NCI-H2227 (cell line): ENCODE results near the gene HPCAL1.
"Not testable (repeated sequence)": the region's sequence is repeated elsewhere in the genome, so short reads cannot be mapped to it uniquely, and the experiment has no call there.

Source experiments
- DNase-seq: peaks from one replicate; lab custom pipeline; 2025; ENCODE audit not compliant: unreplicated experiment; lab: John Stamatoyannopoulos, UW

Gene HPCAL1

DNA sequence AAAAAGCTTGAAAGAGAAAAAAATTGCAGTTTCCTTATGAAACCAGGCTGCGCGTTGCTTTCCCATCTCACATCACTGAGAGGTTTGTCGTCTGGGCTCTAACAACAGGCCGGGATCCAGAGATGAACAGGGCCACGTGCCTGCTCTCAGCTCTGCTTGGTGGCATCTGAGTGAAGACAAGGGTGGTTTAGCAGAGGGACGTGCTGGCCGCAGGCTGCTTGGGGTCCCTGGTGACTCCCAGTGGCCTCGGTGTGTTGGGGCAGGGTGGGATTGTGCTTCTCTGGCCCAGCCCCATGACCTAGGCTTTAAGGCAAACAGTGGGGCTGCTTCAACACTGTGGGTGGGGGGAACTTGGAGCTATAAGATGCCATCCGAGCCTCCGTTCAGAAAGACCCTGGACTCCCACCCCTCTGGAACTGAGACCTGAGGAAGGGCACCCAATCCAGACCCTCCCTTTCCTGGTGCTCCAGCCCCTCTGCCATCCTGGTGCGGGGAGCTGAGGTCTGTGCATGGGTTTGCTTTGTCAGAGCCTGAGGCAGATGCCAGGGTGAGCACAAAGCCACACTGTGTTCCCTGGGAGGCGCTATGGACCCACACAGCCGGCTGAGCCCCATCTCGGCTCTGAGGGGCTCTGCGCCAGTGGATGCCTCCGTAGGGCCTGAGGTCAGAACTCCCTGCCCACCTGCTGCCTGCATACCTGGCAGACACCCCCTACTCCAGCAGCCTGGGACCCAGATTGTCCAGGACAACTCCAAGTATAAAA, 18.4 kb upstream of the HPCAL1 start:
- DNase-seq = no peak

DNA sequence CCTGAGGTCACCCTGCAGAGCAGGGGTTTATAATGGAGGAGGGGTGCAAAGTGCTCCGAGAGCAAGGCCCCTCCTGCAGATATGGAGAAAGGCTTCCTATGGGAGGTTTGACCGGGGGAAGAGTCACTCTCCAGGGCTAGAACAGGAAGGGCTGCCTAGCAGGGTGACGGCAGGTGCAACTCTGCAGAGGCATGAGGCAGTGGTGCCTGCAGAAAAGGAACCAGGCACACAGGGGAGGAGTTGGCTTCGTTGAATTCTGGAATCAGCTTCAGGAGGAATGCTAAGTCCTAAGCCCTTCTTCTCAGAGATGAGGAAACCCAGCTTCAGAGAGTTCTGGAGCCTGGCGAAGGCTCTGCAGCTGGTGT, 17.5 kb upstream of the HPCAL1 start:
- no peak for DNase-seq

- DNase-seq = no peak
Measured at GRCh38 chr2:10285556-10286198, 17.0 kb upstream of the HPCAL1 start.

GRCh38 chr2:10286216-10287037, 16.3 kb upstream of the HPCAL1 start:
- DNase-seq = no peak

DNA sequence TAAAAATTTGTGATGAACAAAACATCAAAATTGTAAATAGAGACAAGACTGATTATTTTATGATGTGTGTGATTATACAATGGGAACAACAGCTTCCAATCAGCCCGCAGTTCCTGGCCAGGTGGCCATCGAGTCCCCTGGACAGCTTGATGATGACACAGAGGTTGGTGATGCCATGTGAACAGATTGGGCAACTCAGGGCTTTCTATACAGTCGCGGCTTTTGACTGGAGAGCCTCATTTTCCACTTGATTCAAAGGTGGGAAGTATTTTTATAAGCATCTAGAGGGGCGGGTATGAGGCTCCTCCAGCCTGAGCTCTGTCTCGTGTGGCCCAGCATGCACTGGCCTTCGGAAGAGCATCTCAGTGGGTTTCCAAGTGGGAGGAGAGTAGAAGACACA, 14.9 kb upstream of the HPCAL1 start:
- DNase-seq = no peak

GRCh38 chr2:10288606-10289005, 14.1 kb upstream of the HPCAL1 start:
- DNase-seq = no peak

GRCh38 chr2:10289352-10289751, 13.4 kb upstream of the HPCAL1 start:
- DNase-seq = no peak

DNA sequence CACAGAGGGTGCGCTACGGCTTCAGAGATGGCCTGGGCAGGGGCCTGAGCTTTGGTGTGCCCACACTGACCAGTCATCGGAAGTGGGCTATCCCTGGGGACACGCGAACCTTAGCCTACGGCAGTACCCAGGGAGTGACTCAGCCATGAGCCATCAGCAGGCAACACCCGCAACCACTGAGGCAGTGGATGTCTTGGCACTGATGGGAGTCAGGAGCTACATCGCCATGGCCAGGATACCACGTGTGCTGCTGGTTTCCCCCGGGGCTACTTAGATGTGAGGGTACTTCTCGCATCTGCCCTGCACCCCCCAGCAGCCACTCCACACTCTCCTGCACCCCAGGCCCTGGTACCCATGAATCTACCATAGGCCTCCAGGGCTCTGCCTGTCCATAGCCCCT, 12.8 kb upstream of the HPCAL1 start:
- DNase-seq = no peak

GRCh38 chr2:10291376-10291775, 11.3 kb upstream of the HPCAL1 start:
- not testable (repeated sequence) for DNase-seq

- DNase-seq = no peak
Measured at GRCh38 chr2:10292033-10292432, 10.7 kb upstream of the HPCAL1 start.

- no peak for DNase-seq
Measured at GRCh38 chr2:10293603-10294002, 9.1 kb upstream of the HPCAL1 start.

DNA sequence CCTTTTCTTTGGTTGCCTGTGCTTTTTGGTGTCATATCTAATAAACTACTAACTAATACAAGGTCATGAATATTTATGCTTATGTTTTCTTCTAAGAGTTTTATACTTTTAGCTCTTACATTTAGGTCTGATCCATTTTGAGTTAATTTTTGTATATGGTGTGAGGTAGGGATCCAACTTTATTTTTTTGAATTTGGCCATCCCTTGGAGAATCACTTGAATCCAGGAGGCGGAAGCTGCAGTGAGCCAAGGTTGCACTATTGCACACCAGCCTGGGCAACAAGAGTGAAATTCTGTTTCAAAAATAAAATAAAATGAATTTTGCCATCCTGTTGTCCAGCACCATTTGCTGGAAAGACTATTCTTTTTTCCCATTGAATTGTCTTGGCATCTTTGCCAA, 8.6 kb upstream of the HPCAL1 start:
- no peak for DNase-seq

DNA sequence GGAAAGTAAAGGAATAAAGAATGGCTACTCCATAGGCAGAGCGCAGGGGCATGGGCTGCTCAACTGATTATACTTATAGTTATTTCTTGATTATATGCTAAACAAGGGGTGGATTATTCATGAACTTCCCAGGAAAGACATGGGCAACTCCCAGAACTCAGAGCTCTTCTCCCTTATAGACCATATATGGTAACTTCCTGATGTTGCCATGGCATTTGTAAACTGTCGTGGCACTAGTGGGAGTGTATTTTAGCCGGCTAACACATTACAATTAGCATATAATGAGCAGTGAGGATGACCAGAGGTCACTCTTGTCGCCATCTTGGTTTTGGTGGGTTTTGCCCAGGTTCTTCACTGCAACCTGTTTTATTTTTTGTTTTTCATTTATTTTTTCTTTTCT, 7.1 kb upstream of the HPCAL1 start:
- not testable (repeated sequence) for DNase-seq

DNA sequence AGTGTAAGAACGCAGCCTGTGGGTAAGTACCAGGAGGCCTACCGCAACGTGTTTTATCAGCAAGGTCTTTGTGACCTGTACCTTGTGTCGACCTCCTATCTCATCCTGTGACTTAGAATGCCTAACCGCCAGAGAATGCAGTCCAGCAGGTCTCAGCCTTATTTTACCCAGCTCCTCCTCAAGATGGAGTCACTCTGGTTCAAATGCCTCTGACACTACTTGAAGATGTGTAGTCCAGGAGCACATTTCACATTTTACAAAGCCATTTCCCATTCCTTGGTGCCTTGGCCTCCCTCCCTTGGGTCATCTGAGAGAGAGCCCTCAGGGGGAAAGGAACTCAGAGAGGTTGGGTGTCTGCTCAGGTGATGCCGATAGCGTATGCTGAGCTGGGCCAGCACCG, 6.6 kb upstream of the HPCAL1 start:
- DNase-seq = no peak

DNA sequence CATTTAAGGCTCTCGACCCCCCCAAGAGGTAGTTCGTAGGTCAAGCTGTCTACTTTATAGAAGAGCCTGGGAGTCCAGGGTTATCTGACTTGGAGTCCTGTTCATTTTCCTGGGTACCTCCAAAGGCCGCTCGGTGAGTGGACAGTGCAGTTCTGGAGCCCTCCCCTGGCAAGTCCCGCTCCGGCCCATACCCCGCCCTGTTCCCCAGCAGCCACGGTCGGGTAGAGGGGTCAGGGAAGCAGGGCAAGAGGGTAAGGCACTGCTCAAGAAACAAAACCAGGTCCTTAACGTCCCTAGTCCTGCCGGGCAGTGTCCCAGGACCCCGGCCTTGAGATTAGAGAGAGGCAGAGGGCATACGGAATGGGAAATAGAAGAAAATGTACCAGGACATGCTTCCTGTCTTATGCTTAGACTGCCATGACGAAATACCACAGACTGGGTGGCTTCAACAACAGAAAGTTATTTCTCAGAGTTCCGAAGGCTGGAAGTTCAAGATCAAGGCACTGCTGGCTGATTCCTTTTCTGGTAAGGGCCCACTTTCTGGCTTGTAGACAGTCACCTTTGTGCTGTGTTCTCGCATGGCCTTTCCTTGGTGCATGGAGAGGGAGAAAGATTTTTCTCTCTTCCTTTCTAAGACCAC, 5.4 kb upstream of the HPCAL1 start:
- DNase-seq = no peak

DNA sequence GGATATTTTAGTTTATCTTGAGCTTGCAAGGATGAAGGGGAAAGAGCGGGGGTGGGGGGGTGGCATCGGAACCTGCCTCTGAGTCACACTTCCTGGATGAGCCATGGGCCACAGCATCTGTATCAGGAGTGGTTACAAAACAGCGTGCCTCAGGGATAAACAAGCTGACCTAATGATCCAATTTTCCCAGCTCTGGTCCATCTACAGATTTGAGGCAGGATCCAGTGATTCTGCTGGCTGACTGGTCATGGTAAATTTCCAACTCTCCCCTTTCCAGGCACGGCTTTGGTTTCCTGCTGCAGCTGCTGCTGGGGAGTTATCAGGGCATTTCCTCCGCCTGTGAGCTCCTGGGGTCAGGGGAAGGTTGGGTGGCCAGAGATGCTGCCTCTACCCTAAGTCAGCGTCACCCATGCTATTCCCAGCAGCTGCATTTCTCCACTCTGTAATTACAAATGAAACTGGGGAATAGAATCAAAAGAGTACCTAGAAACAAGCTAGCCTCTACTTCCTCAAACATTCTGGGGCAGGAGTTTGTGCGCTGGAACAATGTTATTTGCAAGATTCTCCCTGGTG, 4.7 kb upstream of the HPCAL1 start:
- DNase-seq = no peak

DNA sequence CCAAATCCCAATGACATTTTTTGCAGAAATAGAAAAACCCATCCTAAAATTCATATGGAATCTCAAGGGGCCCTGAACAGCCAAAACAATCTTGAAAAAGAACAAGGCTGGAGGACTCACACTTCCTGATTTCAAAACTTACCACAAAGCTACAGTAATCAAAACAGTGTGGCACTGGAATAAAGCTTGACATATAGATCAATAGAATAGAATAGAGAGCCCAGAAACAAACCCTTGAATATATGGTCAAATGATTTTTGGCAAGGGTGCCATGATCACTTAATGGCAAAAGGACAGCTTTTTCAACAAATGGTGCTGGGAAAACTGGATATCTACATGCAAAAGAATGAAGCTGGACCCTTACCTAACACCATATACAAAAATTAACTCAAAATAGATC, 3.9 kb upstream of the HPCAL1 start:
- DNase-seq = not testable (repeated sequence)

DNA sequence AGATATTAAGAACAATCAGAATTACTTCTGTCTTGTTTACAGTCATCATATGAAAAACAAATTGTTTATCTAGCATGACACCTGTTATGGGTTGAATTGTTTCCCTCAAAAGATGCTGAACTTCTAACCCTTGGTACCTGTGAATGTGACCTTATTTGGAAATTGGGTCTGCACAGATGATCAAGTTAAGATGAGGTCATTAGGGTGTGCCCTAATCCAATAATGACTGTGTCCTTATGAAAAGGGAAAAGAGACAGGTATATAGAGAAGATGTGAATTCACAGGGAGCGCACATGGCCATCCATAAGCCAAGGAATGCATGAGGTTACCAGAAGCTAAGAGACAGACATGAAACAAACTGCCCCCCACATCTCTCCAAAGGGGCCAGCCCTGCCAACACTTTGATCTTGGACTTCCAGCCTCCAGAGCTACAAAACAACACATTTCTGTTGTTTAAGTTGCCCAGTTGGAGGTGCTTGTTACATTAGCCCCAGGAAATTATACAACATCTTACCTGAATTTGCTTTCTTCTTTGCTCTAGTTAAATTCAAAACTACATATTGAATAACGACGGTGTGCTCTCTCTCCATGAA, 2.3 kb upstream of the HPCAL1 start:
- DNase-seq = no peak

DNA sequence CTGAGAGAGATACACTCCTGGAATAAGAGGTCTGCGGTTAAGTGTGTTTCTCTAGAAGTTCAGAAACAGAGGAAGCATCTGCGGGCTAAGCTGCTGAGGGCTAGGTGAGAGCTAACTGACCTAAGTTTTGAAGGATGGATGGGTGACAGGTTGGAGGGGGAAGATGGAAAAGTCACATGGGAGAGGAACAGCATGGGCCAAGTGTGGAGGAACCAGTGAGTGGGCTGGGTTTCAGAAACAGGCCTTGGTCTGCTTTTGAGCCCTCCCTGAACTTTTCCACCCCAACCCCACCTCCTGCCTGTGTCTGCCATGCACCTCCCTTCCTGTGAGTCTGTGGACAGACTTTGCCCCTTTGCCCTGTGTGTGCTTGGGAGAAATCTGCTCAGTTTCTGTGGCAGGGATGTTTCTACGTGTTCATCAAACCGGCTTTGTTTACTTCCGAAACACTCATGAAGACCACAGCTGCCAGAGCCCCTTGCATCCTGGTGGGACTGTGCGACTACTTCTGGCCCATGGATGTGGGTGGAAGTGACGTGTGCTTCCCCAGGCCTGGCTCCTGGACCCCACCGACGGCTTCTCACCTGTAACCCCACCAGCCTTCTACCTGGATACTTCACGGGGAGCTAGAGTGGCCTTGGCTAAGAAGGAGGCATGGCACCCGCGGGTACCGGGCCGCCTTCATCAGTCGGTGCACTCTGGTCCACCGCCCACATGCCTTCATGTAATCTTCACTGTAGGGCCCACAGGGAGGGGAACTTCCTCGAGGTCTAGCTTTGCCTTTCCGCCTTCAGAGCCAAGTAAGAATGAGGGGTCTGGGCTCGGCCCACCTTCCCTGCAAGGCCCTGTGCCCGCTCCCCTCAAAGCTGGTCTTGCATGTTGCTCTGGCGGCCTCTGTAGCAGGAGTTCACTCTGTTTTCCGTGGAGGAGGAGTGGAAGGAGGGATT, 1.4 kb upstream of the HPCAL1 start:
- DNase-seq = no peak
